SK-N-DZ (cell line): ENCODE data around the gene LGR4.

Experiments used
- DNase-seq: peaks from one replicate; pipeline ENCODE4 v3.0.0-alpha.2; 2015; ENCODE audit warnings: low spot score

LGR4 gene

GRCh38 chr11:27403195-27403594, 69.4 kb downstream of the LGR4 start:
- no peak for DNase-seq

DNA sequence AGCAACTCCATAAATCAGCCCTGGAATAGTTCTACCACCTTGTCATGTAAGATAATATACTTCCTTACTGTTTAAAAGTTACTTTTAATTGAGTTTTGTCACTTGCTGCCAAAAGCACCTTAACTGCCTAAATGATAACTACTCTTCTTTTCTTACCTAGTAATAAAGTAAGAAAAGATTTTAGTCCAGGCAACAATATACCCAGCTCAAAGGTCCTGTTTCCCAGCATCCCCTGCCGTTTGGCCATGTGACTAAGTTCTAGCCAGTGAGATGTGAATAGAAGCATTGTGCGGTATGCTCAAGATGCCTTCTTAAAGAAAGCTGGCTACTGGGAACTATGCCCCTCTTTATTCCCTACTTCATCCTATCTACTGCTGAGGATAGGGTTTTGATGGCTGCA, 70.1 kb downstream of the LGR4 start:
- DNase-seq: no peak

- DNase-seq: no peak
Observed at GRCh38 chr11:27401833-27402316, 70.7 kb downstream of the LGR4 start.

DNA sequence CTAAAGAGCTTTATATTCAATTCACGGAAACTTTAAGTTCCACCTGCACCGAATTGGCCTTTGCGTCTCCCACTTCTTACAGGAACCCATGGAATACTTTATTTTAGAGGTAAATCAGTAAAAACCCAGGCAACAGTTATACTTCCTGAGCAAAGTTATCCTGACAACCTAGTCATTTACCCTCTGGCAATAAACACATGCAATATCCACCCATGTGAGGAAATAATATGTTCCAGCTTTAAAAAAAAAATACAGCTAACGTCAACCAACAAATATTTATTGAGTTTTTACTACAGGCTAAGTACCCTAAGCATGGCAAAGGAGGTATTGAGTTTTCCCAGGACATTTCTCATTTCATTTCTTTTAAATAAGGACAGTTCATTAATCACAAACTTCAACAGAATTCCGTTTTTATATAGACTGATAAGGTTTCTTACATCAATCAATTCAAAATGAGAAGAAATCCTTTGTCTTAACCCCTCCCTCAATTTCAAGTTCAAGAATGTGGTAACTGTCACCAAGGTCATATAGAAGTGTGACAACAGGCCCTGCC, 71.2 kb downstream of the LGR4 start:
- no peak for DNase-seq

- DNase-seq: no peak
Observed at GRCh38 chr11:27398400-27398770, 74.2 kb downstream of the LGR4 start.

DNA sequence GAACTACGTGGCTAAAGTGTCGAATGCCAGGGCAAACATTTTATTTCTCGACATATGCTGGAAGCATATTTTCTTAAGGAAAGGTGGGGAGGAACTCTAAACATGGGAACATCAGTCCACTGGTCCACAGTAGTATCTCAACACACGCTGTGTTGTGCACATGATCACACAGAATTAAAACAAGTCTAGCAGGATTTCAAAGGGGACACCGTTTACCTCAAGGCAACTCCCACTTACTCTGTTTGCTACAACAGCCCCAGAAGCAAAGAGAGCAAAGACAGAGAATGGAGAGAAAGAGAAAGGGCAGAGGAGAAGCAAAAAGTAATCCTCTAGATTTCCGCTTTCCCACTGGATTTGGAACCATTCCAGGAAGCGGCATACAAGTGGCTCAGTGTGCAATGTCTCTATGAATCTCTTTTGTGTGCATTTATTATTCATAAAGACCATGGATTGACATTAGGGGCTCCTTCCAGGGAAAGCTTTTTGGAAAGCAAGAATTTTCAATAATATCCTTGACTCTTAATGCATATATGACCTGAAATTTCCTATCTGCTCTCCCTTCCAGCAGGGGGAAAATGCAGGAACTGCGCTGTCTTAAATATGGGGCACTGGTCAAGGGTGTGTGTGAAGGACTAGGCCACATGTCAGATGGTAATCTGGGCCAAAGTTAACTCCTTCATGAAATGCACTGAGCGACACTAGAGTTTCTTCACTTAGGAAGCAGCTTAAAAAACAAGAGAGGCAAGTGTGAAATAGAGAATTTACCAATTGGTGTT, 74.8 kb downstream of the LGR4 start:
- DNase-seq: no peak

- DNase-seq: no peak
Observed at GRCh38 chr11:27396259-27396839, 76.2 kb downstream of the LGR4 start.

- DNase-seq: no peak
Observed at GRCh38 chr11:27395556-27396258, 76.9 kb downstream of the LGR4 start.

GRCh38 chr11:27394781-27395228, 77.8 kb downstream of the LGR4 start:
- DNase-seq: no peak

- no peak for DNase-seq
Observed at GRCh38 chr11:27392278-27393114, 80.1 kb downstream of the LGR4 start.

- DNase-seq: no peak
Observed at GRCh38 chr11:27391331-27392015, 81.1 kb downstream of the LGR4 start.

DNA sequence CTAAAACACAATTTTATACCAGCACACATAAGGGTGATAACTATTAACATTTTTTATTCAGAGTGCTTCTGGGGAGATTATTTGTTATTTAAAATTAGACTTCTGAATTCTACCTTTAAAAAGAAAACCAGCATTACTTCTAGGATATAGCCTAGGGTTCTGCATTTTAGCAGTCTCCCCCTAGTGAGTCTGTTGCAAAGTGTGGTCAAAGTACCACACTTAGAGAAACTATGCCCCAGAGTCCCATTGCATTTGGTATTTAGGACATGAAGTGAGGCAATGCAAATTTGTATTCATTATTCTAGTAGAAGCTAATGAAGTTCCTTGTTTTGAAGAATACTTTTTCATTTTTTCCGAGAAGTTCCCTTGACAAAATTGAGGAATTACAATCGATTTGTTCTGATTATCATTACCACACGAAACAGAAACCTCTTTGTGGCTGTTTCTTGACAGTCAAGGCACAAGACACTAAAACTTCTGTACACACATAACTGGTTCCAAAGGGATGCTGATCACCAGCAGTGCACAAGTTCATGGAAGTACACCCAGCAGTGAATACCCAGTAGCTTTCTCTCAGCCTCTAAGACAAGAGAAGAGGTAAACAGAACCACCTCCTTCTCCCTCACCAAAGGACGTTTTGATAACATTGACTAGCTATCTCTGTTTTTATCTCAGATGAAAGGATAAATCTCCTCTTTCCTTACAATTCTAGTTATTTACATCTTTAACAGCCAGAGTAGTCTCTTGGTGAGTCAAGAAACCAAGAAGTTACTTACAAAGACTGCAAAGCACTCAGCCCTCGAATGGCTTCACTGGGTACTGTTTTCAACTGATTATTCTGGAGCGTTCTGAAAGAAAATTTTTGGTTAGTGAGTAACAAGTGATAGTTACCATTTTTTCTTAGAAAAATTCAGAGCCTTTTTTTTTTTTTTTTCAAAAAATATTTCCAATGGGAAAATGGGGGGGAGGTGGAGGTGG, 82.0 kb downstream of the LGR4 start:
- no peak for DNase-seq

GRCh38 chr11:27388869-27389268, 83.7 kb downstream of the LGR4 start:
- DNase-seq: no peak

DNA sequence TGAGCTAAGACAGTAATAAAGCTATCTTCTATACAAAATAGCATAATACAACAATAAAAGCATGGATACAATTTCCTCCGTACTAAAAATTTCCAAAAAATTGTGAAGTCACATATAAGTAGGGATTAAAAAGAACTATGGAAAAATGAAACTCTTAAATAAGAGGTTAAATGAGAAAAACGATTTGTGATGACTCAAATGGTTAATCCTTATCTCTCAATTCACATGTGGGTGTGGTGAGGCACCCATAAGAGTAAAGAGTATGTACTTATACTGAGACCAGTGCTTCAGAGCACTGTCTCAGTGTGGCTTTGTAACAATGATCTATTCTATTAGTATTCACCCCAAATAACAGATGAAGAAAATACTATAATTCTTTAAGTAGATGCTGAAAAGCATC, 84.6 kb downstream of the LGR4 start:
- DNase-seq: no peak

DNA sequence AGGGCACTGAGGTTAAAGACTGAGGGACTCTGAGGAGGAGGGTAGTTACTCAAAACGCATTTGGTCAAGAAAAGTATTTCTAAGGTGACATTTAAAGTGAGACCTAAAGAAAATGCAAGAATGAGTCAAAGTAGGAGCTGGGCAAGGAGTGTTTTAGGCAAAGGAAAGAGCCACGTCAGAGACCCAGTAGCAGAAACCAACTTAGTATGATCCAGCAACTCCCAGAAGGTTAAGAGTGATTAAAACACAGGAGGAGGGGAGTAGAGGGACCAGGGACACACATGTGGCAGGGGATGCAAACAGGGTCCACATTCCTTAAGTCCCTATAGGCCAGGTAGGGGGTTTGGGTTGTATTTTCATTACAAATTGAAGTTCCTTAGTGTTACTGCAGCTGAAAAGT, 85.2 kb downstream of the LGR4 start:
- no peak for DNase-seq

- DNase-seq: no peak
Observed at GRCh38 chr11:27386181-27386845, 86.3 kb downstream of the LGR4 start.

DNA sequence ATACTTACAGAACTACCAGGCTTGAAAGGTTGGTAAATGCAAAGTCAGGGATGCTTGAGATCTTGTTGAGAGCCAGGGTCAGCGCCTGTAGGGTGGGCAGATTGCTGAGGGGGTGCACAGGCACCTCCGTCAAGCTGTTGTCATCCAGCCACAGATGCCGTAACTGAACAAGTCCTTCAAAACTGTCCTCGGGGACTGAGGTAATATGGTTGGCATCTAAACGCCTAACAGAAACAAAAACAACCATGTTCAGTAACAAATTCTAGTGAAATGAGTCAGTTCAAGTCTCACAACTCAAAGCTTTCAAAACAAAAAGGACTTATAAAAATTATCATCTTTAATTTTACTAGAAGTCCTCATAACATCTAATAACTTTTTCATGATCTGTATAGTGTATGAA, 87.3 kb downstream of the LGR4 start:
- DNase-seq: no peak

DNA sequence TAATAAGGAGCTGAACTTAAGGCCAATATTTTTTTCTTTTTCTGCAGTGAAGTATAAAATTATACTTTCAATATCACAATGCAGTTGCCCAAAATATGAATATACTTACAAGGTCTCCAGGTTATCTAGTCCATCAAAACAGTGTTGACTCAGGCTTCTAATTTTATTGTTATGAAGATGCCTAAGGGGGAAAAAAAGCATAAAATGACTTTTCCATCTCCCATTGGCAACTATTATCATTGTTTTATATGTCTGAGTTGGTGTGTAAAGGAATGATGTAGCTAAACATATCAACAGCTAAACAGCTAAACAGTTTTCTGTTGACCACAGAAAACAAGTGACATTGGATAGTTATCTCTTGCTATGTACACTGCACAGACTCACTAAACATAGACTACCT, 88.4 kb downstream of the LGR4 start:
- no peak for DNase-seq

GRCh38 chr11:27383645-27384044, 88.9 kb downstream of the LGR4 start:
- DNase-seq: no peak
